WTC11 (cell line): ENCODE measurements around the gene DTWD2.

Experiments
- ATF1 ChIP-seq: sonication (generic); formaldehyde crosslinking; IDR thresholded peaks from 2 replicates; pipeline ENCODE4 v1.8.1; 2023; ENCODE audit warnings: mild to moderate bottlenecking, moderate library complexity, missing genetic modification reagents
- ELF4 ChIP-seq: sonication (generic); formaldehyde crosslinking; IDR thresholded peaks from 2 replicates; pipeline ENCODE4 v1.8.1; 2022; ENCODE audit warnings: low read depth, mild to moderate bottlenecking, moderate library complexity, missing genetic modification reagents
- FOXJ3 ChIP-seq: sonication (generic); formaldehyde crosslinking; IDR thresholded peaks from 2 replicates; pipeline ENCODE4 v1.9.0; 2021; ENCODE audit warnings: missing genetic modification reagents, mild to moderate bottlenecking, borderline replicate concordance
- ZNF423 ChIP-seq: fragments of 250-450 bp; sonication (Bioruptor Pico); IDR thresholded peaks from 2 replicates; pipeline ENCODE4 v2.1.2; 2022; ENCODE audit warnings: mild to moderate bottlenecking, moderate library complexity
- TF ChIP-seq, protein P1 (sequence below): fragments of 200-600 bp; IDR thresholded peaks from 2 replicates; pipeline ENCODE4 v1.8.0; 2022; ENCODE audit warnings: antibody characterized with exemption
- TF ChIP-seq, protein P2 (sequence below): sonication (generic); formaldehyde crosslinking; IDR thresholded peaks from 2 replicates; pipeline ENCODE4 v1.8.0; 2022; ENCODE audit warnings: mild to moderate bottlenecking, missing genetic modification reagents

DNA sequence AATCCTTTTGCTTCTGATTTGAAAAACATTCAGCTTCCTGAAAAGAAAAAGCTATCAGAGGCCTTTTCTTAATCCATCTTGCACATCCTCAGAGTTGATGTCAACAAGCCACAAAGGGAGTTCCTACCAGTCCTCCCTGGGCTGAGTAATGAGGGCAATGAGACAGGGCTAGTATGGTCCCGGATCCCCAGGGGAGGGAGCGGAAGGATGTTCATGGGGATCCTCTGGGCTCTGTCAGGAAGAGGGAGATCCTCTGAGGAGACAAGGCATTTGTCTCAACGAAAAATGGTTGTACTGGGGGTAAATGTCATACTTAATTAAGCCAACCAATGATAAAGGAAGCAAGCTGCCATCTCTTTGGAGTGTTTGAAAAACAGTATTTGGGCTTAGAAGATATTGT is 195.3 kb downstream of the DTWD2 start:
- TF ChIP-seq ATF1 (no peak), FOXJ3 (CRISPR knock-in tag) (no peak), ZNF423 (CRISPR knock-in tag) (no peak), ELF4 (CRISPR knock-in tag) (no peak)
- TF ChIP-seq, protein P1, sequence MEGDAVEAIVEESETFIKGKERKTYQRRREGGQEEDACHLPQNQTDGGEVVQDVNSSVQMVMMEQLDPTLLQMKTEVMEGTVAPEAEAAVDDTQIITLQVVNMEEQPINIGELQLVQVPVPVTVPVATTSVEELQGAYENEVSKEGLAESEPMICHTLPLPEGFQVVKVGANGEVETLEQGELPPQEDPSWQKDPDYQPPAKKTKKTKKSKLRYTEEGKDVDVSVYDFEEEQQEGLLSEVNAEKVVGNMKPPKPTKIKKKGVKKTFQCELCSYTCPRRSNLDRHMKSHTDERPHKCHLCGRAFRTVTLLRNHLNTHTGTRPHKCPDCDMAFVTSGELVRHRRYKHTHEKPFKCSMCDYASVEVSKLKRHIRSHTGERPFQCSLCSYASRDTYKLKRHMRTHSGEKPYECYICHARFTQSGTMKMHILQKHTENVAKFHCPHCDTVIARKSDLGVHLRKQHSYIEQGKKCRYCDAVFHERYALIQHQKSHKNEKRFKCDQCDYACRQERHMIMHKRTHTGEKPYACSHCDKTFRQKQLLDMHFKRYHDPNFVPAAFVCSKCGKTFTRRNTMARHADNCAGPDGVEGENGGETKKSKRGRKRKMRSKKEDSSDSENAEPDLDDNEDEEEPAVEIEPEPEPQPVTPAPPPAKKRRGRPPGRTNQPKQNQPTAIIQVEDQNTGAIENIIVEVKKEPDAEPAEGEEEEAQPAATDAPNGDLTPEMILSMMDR = no peak
- TF ChIP-seq, protein P2, sequence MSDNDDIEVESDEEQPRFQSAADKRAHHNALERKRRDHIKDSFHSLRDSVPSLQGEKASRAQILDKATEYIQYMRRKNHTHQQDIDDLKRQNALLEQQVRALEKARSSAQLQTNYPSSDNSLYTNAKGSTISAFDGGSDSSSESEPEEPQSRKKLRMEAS (CRISPR knock-in tag) = no peak
